Measurements from ENCODE around the gene GUCD1. TPM values are rescaled to one million over a fixed set of nuclear protein-coding genes. Genes with fewer than 3 reads are reported as not detected.

The GUCD1 gene
- total and polyA plus RNA-seq, 2 of the 13 experiments (the other 11 are each of a cell fraction or from before 2014, with no cell fraction given) = 128 to 245 TPM

- no peak for TF ChIP-seq HNRNPLL (IDR thresholded peaks at IDR 0.05; ENCODE audit: low read depth, low read length, poor library complexity, severe bottlenecking)
- TF ChIP-seq PPARG (CRISPR knock-in tag; conservative IDR thresholded peaks at IDR 0.05) = no peak
- TF ChIP-seq SRF (IDR thresholded peaks at IDR 0.05; ENCODE audit: low read depth, low read length) = no peak
- TF ChIP-seq ZNF615 (CRISPR knock-in tag; IDR thresholded peaks at IDR 0.05; ENCODE audit: borderline replicate concordance) = no peak
- TF ChIP-seq FLYWCH1 (CRISPR knock-in tag; IDR thresholded peaks at IDR 0.05) = no peak
- no peak for TF ChIP-seq ISX (CRISPR knock-in tag; conservative IDR thresholded peaks at IDR 0.05)
- no peak for TF ChIP-seq NR2C2 (CRISPR knock-in tag; IDR thresholded peaks at IDR 0.05; ENCODE audit: borderline replicate concordance)
- TF ChIP-seq, protein P1, sequence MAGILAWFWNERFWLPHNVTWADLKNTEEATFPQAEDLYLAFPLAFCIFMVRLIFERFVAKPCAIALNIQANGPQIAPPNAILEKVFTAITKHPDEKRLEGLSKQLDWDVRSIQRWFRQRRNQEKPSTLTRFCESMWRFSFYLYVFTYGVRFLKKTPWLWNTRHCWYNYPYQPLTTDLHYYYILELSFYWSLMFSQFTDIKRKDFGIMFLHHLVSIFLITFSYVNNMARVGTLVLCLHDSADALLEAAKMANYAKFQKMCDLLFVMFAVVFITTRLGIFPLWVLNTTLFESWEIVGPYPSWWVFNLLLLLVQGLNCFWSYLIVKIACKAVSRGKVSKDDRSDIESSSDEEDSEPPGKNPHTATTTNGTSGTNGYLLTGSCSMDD (CRISPR knock-in tag; IDR thresholded peaks at IDR 0.05) = no peak
- no peak for TF ChIP-seq SMARCE1 (IDR thresholded peaks at IDR 0.05; ENCODE audit: borderline replicate concordance)
- TF ChIP-seq MIXL1 (CRISPR knock-in tag; IDR thresholded peaks at IDR 0.05) = no peak
- peak; percentile 58 for TF ChIP-seq ARNTL (CRISPR knock-in tag; IDR thresholded peaks at IDR 0.05)
- TF ChIP-seq ZNF17 (CRISPR knock-in tag; IDR thresholded peaks at IDR 0.05) = no peak
- 0 out of 2 replicates have a peak, but pooled peaks have one; percentile 17 for TF ChIP-seq HOXD1 (CRISPR knock-in tag; IDR thresholded peaks at IDR 0.05)
- no peak for TF ChIP-seq ZNF567 (CRISPR knock-in tag; IDR thresholded peaks at IDR 0.05; ENCODE audit: borderline replicate concordance)
- no peak for TF ChIP-seq MAFK (conservative IDR thresholded peaks at IDR 0.05 in 1 of 2, IDR thresholded peaks at IDR 0.05 in 1 of 2; ENCODE audit: low read length in 2 of 2)
- TF ChIP-seq ZBTB49 (CRISPR knock-in tag; IDR thresholded peaks at IDR 0.05; ENCODE audit: borderline replicate concordance) = no peak
- TF ChIP-seq CEBPG (CRISPR knock-in tag; IDR thresholded peaks at IDR 0.05) = peak; percentile 66
- TF ChIP-seq MTF1 (CRISPR knock-in tag; IDR thresholded peaks at IDR 0.05) = no peak
- TF ChIP-seq KLF13 (CRISPR knock-in tag; IDR thresholded peaks at IDR 0.05) = peak; percentile 32; the same call in 1 of the 2 replicates
- no peak for TF ChIP-seq ATF7 (IDR thresholded peaks at IDR 0.05)
- TF ChIP-seq ATF7 (CRISPR knock-in tag; IDR thresholded peaks at IDR 0.05) = 0 out of 2 replicates have a peak, but pooled peaks have one; percentile 23
- no peak for TF ChIP-seq NCOA1 (CRISPR knock-in tag; IDR thresholded peaks at IDR 0.05)
- TF ChIP-seq ZKSCAN1 (IDR thresholded peaks at IDR 0.05; ENCODE audit: low read length) = no peak
- TF ChIP-seq RFX5 (IDR thresholded peaks at IDR 0.05; ENCODE audit: low read depth, low read length) = no peak
- no peak for TF ChIP-seq NR2F6 (IDR thresholded peaks at IDR 0.05)
- no peak for TF ChIP-seq NR2F6 (CRISPR knock-in tag; IDR thresholded peaks at IDR 0.05)
- peak; percentile 7; the same call in 1 of the 2 replicates for TF ChIP-seq CREB1 (IDR thresholded peaks at IDR 0.05)
- no peak for TF ChIP-seq CREB1 (CRISPR knock-in tag; IDR thresholded peaks at IDR 0.05)
- TF ChIP-seq, protein P2, sequence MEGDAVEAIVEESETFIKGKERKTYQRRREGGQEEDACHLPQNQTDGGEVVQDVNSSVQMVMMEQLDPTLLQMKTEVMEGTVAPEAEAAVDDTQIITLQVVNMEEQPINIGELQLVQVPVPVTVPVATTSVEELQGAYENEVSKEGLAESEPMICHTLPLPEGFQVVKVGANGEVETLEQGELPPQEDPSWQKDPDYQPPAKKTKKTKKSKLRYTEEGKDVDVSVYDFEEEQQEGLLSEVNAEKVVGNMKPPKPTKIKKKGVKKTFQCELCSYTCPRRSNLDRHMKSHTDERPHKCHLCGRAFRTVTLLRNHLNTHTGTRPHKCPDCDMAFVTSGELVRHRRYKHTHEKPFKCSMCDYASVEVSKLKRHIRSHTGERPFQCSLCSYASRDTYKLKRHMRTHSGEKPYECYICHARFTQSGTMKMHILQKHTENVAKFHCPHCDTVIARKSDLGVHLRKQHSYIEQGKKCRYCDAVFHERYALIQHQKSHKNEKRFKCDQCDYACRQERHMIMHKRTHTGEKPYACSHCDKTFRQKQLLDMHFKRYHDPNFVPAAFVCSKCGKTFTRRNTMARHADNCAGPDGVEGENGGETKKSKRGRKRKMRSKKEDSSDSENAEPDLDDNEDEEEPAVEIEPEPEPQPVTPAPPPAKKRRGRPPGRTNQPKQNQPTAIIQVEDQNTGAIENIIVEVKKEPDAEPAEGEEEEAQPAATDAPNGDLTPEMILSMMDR (CRISPR knock-in tag; IDR thresholded peaks at IDR 0.05) = 0 out of 2 replicates have a peak, but pooled peaks have one; percentile 2
These were observed 28.6 kb upstream of the GUCD1 start (continued) for GRCh38 chr22:24583221-24584165.
